ENCODE results near the gene TMEM182.

The TMEM182 gene

GRCh38 chr2:102761763-102762162 lies at the start of gene TMEM182:
Gene TMEM182 (plus strand): TSS chr2:102762031. CDS start chr2:102762218, 187 bp downstream.
- DNase-seq (ENCODE audit: low read depth): no peak

GRCh38 chr2:102717308-102718018 lies 44.4 kb upstream of the TMEM182 start:
- no peak for DNase-seq (ENCODE audit: low read depth)

GRCh38 chr2:102718387-102719316 lies 43.2 kb upstream of the TMEM182 start:
- DNase-seq (ENCODE audit: low read depth): no peak

GRCh38 chr2:102724016-102724490 lies 37.8 kb upstream of the TMEM182 start:
- DNase-seq (ENCODE audit: low read depth): no peak

- DNase-seq (ENCODE audit: low read depth): no peak
Measured at GRCh38 chr2:102724553-102724952, 37.3 kb upstream of the TMEM182 start.

- DNase-seq (ENCODE audit: low read depth): no peak
Measured at GRCh38 chr2:102726128-102727087, 35.4 kb upstream of the TMEM182 start.

GRCh38 chr2:102735416-102736109 lies 26.3 kb upstream of the TMEM182 start:
- no peak for DNase-seq (ENCODE audit: low read depth)

GRCh38 chr2:102736110-102736409 lies 25.8 kb upstream of the TMEM182 start:
- no peak for DNase-seq (ENCODE audit: low read depth)

- DNase-seq (ENCODE audit: low read depth): peak; percentile 69
Measured at GRCh38 chr2:102736410-102737409, 25.1 kb upstream of the TMEM182 start.

GRCh38 chr2:102737431-102737830 lies 24.4 kb upstream of the TMEM182 start:
- no peak for DNase-seq (ENCODE audit: low read depth)

GRCh38 chr2:102743259-102743658 lies 18.6 kb upstream of the TMEM182 start:
- DNase-seq (ENCODE audit: low read depth): no peak

- no peak for DNase-seq (ENCODE audit: low read depth)
Measured at GRCh38 chr2:102748107-102748506, 13.7 kb upstream of the TMEM182 start.

- no peak for DNase-seq (ENCODE audit: low read depth)
Measured at GRCh38 chr2:102749938-102750337, 11.9 kb upstream of the TMEM182 start.

- DNase-seq (ENCODE audit: low read depth): no peak
Measured at GRCh38 chr2:102753563-102754159, 8.2 kb upstream of the TMEM182 start.

GRCh38 chr2:102754456-102755145 lies 7.2 kb upstream of the TMEM182 start:
- DNase-seq (ENCODE audit: low read depth): no peak

GRCh38 chr2:102755284-102755683 lies 6.5 kb upstream of the TMEM182 start:
- no peak for DNase-seq (ENCODE audit: low read depth)

GRCh38 chr2:102758439-102758838 lies 3.4 kb upstream of the TMEM182 start:
- no peak for DNase-seq (ENCODE audit: low read depth)

GRCh38 chr2:102764083-102764482 lies 2.3 kb downstream of the TMEM182 start:
- no peak for DNase-seq (ENCODE audit: low read depth)

- no peak for DNase-seq (ENCODE audit: low read depth)
Measured at GRCh38 chr2:102765061-102765460, 3.2 kb downstream of the TMEM182 start.
